Activated naive CD8-positive, alpha-beta T cell treated with anti-CD3 and anti-CD28 coated beads, Interleukin-2, amount 10 ng/mL, durations not matched to agents 7 days and 5 days (primary cell): Measurements from ENCODE around the gene EIF5A. TPM values are rescaled to one million over a fixed set of nuclear protein-coding genes. Genes with fewer than 3 reads are reported as not detected.

Source experiments
- ATAC-seq: fragments of 150-1000 bp; cut with Tn5 transposase; one replicate; pipeline ENCODE4 v1.10.0; 2021; ENCODE audit warnings: low read depth, moderate library complexity
- POLR2A ChIA-PET: fragments of 350-600 bp; sonication (Branson Sonifier 250); formaldehyde crosslinking; loops from one replicate; lab custom pipeline; 2021; ENCODE audit warnings: antibody characterized with exemption; lab: Charles Lee
- DNase-seq: peaks from one replicate; pipeline ENCODE4 v3.0.0; 2021
- H3K27ac Mint-ChIP-seq: one replicate; pipeline ENCODE4 v1.8.0; 2022; ENCODE audit warnings: mild to moderate bottlenecking, mixed read lengths
- H3K27me3 Mint-ChIP-seq: one replicate; pipeline ENCODE4 v1.8.0; 2022; ENCODE audit warnings: mild to moderate bottlenecking, moderate library complexity, mixed read lengths
- H3K36me3 Mint-ChIP-seq: one replicate; pipeline ENCODE4 v1.8.0; 2021; ENCODE audit warnings: mild to moderate bottlenecking, mixed read lengths
- H3K4me1 Mint-ChIP-seq: one replicate; pipeline ENCODE4 v1.8.0; 2021; ENCODE audit warnings: mixed read lengths
- H3K4me3 Mint-ChIP-seq: one replicate; pipeline ENCODE4 v1.8.0; 2022; ENCODE audit warnings: mild to moderate bottlenecking, moderate library complexity, mixed read lengths
- H3K9me3 Mint-ChIP-seq: one replicate; pipeline ENCODE4 v1.8.0; 2021; ENCODE audit warnings: mixed read lengths
- total RNA-seq, 2 experiments: library from RNA; stranded (reverse); gene quantifications; one replicate each; pipeline ENCODE4 v1.2.3, GENCODE V29; 2021

The EIF5A gene
- total RNA-seq, 2 experiments from 2014 or later: 420 to 451 TPM

- Mint-ChIP-seq H3K27ac (no peak overlapping the region), H3K9me3 (no peaks in the 10 kb centered on the region), H3K36me3 (no peaks in the 10 kb centered on the region), H3K27me3 (peaks cover 48% of the 10 kb centered on the region), H3K4me3 (no peak overlapping the region), H3K4me1 (peaks cover 20% of the 10 kb centered on the region)
- POLR2A ChIA-PET: interaction anchor here (2.0 kb wide), 1 partner anchor 11 kb away, joined by 5 read pairs; the partner anchor contains the start of gene SLC2A4
- ATAC-seq: no peak
- DNase-seq: no peak
Observed at GRCh38 chr17:7292729-7293128, 14.7 kb upstream of the EIF5A start.

- H3K27me3 Mint-ChIP-seq: peaks cover 43% of the 10 kb centered on the region
- no peak overlapping the region for H3K27ac Mint-ChIP-seq
- no peaks in the 10 kb centered on the region for H3K36me3 Mint-ChIP-seq
- peaks cover 20% of the 10 kb centered on the region for H3K4me1 Mint-ChIP-seq
- H3K4me3 Mint-ChIP-seq: peak overlapping the region; percentile 35
- POLR2A ChIA-PET: interaction anchor here (2.0 kb wide), 1 partner anchor 12 kb away, joined by 5 read pairs; the partner anchor contains the start of gene SLC2A4
- no peak for ATAC-seq
- no peak for DNase-seq
- H3K9me3 Mint-ChIP-seq: no peaks in the 10 kb centered on the region
Observed at GRCh38 chr17:7293159-7293558, 14.3 kb upstream of the EIF5A start.

GRCh38 chr17:7293816-7294613, 13.4 kb upstream of the EIF5A start:
- H3K4me3 Mint-ChIP-seq: no peak overlapping the region
- H3K27me3 Mint-ChIP-seq: peaks cover 41% of the 10 kb centered on the region
- DNase-seq (peak; percentile 53), ATAC-seq (no peak)
- no peaks in the 10 kb centered on the region for H3K36me3 Mint-ChIP-seq
- H3K9me3 Mint-ChIP-seq: no peaks in the 10 kb centered on the region
- H3K4me1 Mint-ChIP-seq: peaks cover 20% of the 10 kb centered on the region
- POLR2A ChIA-PET: no interaction called here
- no peak overlapping the region for H3K27ac Mint-ChIP-seq

GRCh38 chr17:7294614-7295153, 12.7 kb upstream of the EIF5A start, which contains the start of gene YBX2:
TSS of gene YBX2 (minus strand) at chr17:7294639. CDS start at chr17:7294500, 139 bp downstream.
- Mint-ChIP-seq H3K36me3 (no peaks in the 10 kb centered on the region), H3K27ac (peak within 1 kb of the TSS; percentile 42), H3K4me1 (peaks cover 20% of the 10 kb centered on the region), H3K9me3 (no peaks in the 10 kb centered on the region), H3K4me3 (peak within 1 kb of the TSS; percentile 79), H3K27me3 (peaks cover 45% of the 10 kb centered on the region)
- POLR2A ChIA-PET: no interaction called here
- DNase-seq (peak; percentile 87), ATAC-seq (peak; percentile 81)

GRCh38 chr17:7295230-7296180, 11.9 kb upstream of the EIF5A start:
- POLR2A ChIA-PET: interaction anchor here (0.8 to 1.3 kb wide), 4 partner anchors 10 to 53 kb away, joined by 3 to 6 read pairs (median 3); partner anchors contain the start of gene SLC2A4
- no peaks in the 10 kb centered on the region for H3K9me3 Mint-ChIP-seq
- peaks cover 46% of the 10 kb centered on the region for H3K27me3 Mint-ChIP-seq
- ATAC-seq (no peak), DNase-seq (no peak)
- peaks cover 20% of the 10 kb centered on the region for H3K4me1 Mint-ChIP-seq
- no peaks in the 10 kb centered on the region for H3K36me3 Mint-ChIP-seq
- peak overlapping the region; percentile 42 for H3K27ac Mint-ChIP-seq
- H3K4me3 Mint-ChIP-seq: peak overlapping the region; percentile 79

- peak overlapping the region; percentile 55 for H3K4me3 Mint-ChIP-seq
- H3K27ac Mint-ChIP-seq: no peak overlapping the region
- ATAC-seq (peak; percentile 31), DNase-seq (peak; percentile 82)
- peaks cover 20% of the 10 kb centered on the region for H3K4me1 Mint-ChIP-seq
- H3K9me3 Mint-ChIP-seq: no peaks in the 10 kb centered on the region
- peaks cover 44% of the 10 kb centered on the region for H3K27me3 Mint-ChIP-seq
- H3K36me3 Mint-ChIP-seq: no peaks in the 10 kb centered on the region
- POLR2A ChIA-PET: interaction anchor here (0.8 to 1.4 kb wide), 5 partner anchors 10 to 253 kb away, joined by 3 to 6 read pairs (median 3); partner anchors contain the start of gene SLC2A4
Observed at GRCh38 chr17:7296189-7296861, 11.1 kb upstream of the EIF5A start.

GRCh38 chr17:7304179-7304578, 3.2 kb upstream of the EIF5A start:
- POLR2A ChIA-PET: interaction anchor here (0.7 kb wide), 3 partner anchors 9 to 919 kb away, joined by 3 read pairs; no protein-coding TSS in a partner anchor
- DNase-seq (no peak), ATAC-seq (no peak)
- Mint-ChIP-seq H3K4me3 (no peak overlapping the region), H3K36me3 (peaks cover 2% of the 10 kb centered on the region), H3K4me1 (peaks cover 8% of the 10 kb centered on the region), H3K27ac (no peak overlapping the region), H3K9me3 (no peaks in the 10 kb centered on the region), H3K27me3 (peaks cover 8% of the 10 kb centered on the region)

GRCh38 chr17:7307686-7308624, 527 bp downstream of the EIF5A start:
- peak; percentile 7 for ATAC-seq
- peaks cover 25% of the 10 kb centered on the region for H3K36me3 Mint-ChIP-seq

GRCh38 chr17:7308625-7309433, 1.4 kb downstream of the EIF5A start:
- Mint-ChIP-seq H3K27me3 (no peaks in the 10 kb centered on the region), H3K36me3 (peaks cover 28% of the 10 kb centered on the region), H3K9me3 (no peaks in the 10 kb centered on the region), H3K27ac (peak overlapping the region; percentile 98), H3K4me1 (peaks cover 39% of the 10 kb centered on the region), H3K4me3 (peak overlapping the region; percentile 88)
- DNase-seq (peak; percentile 75), ATAC-seq (peak; percentile 6)
- POLR2A ChIA-PET: interaction anchor here (0.6 to 4.3 kb wide), 8 partner anchors 21 to 900 kb away, joined by 3 to 34 read pairs (median 8); partner anchors contain the start of genes ACAP1, MPDU1, NEURL4 and PHF23

More at GRCh38 chr17:7307686-7308624, 527 bp downstream of the EIF5A start:
- Mint-ChIP-seq H3K27me3 (no peaks in the 10 kb centered on the region), H3K27ac (peak overlapping the region; percentile 98), H3K4me1 (peaks cover 36% of the 10 kb centered on the region), H3K4me3 (peak overlapping the region; percentile 89), H3K9me3 (no peaks in the 10 kb centered on the region)
- peak; percentile 71 for DNase-seq
- POLR2A ChIA-PET: interaction anchor here (1.0 to 4.3 kb wide), 7 partner anchors 22 to 378 kb away, joined by 4 to 34 read pairs (median 9); partner anchors contain the start of genes ACAP1, MPDU1, NEURL4 and PHF23

GRCh38 chr17:7309628-7310027, 2.2 kb downstream of the EIF5A start:
- DNase-seq (no peak), ATAC-seq (no peak)
- POLR2A ChIA-PET: interaction anchor here (1.1 to 4.3 kb wide), 7 partner anchors 17 to 71 kb away, joined by 3 to 34 read pairs (median 9); partner anchors contain the start of genes ACAP1, NEURL4 and PHF23
- Mint-ChIP-seq H3K27ac (peak overlapping the region; percentile 98), H3K4me3 (peak overlapping the region; percentile 88), H3K27me3 (no peaks in the 10 kb centered on the region), H3K4me1 (peaks cover 45% of the 10 kb centered on the region), H3K9me3 (no peaks in the 10 kb centered on the region), H3K36me3 (peaks cover 28% of the 10 kb centered on the region)
